ENCODE measurements around the gene SCOC.

DNA sequence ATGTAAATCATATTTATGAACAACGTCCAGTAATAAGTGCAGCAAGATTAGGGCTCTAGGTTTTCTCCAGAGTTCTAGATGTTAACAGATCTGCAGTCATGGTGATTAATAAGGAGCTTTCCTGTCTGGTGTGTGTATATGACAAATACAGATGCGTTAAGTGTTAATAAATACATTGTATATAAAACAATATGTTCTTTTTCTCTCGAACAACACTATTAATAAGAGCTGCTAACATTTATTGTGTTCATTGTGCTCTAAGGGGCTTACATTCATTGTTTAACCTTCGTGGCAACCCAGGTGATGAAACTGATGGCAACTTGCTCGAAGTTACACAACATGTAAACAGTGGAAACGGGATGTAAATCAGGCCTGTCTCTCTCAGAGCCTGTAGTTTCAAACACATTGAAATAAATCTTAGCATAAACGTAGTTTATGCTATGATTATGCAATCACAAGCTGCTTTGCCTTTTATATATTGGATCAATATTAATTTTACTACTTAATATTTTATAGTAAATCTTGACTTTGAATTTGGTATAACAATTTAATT, 54.5 kb downstream of the SCOC start:
- TF ChIP-seq, protein P1, sequence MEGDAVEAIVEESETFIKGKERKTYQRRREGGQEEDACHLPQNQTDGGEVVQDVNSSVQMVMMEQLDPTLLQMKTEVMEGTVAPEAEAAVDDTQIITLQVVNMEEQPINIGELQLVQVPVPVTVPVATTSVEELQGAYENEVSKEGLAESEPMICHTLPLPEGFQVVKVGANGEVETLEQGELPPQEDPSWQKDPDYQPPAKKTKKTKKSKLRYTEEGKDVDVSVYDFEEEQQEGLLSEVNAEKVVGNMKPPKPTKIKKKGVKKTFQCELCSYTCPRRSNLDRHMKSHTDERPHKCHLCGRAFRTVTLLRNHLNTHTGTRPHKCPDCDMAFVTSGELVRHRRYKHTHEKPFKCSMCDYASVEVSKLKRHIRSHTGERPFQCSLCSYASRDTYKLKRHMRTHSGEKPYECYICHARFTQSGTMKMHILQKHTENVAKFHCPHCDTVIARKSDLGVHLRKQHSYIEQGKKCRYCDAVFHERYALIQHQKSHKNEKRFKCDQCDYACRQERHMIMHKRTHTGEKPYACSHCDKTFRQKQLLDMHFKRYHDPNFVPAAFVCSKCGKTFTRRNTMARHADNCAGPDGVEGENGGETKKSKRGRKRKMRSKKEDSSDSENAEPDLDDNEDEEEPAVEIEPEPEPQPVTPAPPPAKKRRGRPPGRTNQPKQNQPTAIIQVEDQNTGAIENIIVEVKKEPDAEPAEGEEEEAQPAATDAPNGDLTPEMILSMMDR (IDR thresholded peaks at IDR 0.05), result no peak
- TF ChIP-seq EP300 (IDR thresholded peaks at IDR 0.05), result no peak
- no peak for TF ChIP-seq POLR2A (IDR thresholded peaks at IDR 0.05)
